ENCODE data around the gene GRIK3.

DNA sequence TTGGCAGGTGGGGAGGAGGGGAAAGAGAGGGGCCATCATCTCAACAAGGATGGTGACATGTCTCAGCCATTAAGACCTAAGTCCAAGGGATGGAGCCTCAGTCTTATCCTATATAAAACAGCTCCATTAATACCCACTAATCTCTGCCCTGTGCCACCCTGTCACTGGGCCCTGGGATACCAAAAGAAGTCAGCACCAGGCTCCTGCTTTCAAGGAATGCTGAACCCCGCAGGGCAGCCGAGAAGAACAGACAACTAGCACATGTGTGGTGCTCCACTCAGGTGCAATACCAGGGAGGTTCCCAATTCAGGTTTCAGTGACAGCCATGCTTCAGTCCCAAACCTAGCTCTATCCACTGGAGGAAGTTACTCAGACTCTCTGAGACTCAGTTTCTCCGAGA, 128.4 kb downstream of the GRIK3 start:
- TF ChIP-seq CTCF (IDR thresholded peaks at IDR 0.05) (no peak), POLR2AphosphoS5 (IDR thresholded peaks at IDR 0.05) (no peak), EP300 (IDR thresholded peaks at IDR 0.05; ENCODE audit: low read depth) (no peak)
